WTC11 (cell line): ENCODE results near the gene DNM3. TPM values are rescaled to one million over a fixed set of nuclear protein-coding genes. Genes with fewer than 3 reads are reported as not detected.

Experiments used
- ATAC-seq: fragments of 200-7000 bp; cut with Tn5 transposase; 2 replicates; pipeline ENCODE4 v1.10.0; 2021; ENCODE audit warnings: mild to moderate bottlenecking, moderate library complexity
- CTCF ChIA-PET: fragments of 300-600 bp; sonication (Branson Sonifier 250); formaldehyde crosslinking; loops from one replicate; lab custom pipeline; 2021; ENCODE audit warnings: antibody characterized with exemption; lab: Charles Lee
- POLR2A ChIA-PET: fragments of 350-600 bp; sonication (Branson Sonifier 250); formaldehyde crosslinking; loops from one replicate; lab custom pipeline; 2021; ENCODE audit warnings: antibody characterized with exemption; lab: Charles Lee
- DNase-seq: peaks from one replicate; pipeline ENCODE4 v3.0.0; 2021; ENCODE audit warnings: low spot score
- H3K27ac Mint-ChIP-seq: 2 replicates; pipeline ENCODE4 v1.8.0; 2021; ENCODE audit warnings: mixed read lengths
- H3K27me3 Mint-ChIP-seq: 2 replicates; pipeline ENCODE4 v1.8.0; 2021; ENCODE audit warnings: low read depth, mild to moderate bottlenecking, moderate library complexity, mixed read lengths
- H3K36me3 Mint-ChIP-seq: 2 replicates; pipeline ENCODE4 v1.8.0; 2021; ENCODE audit warnings: mixed read lengths
- H3K4me1 Mint-ChIP-seq: 2 replicates; pipeline ENCODE4 v1.8.0; 2022; ENCODE audit warnings: mixed read lengths
- H3K4me3 Mint-ChIP-seq: 2 replicates; pipeline ENCODE4 v1.8.0; 2021; ENCODE audit warnings: mild to moderate bottlenecking, moderate library complexity, mixed read lengths
- H3K9me3 Mint-ChIP-seq: 2 replicates; pipeline ENCODE4 v1.8.0; 2021; ENCODE audit warnings: mixed read lengths
- ATF1 ChIP-seq: sonication (generic); formaldehyde crosslinking; IDR thresholded peaks from 2 replicates; pipeline ENCODE4 v1.8.1; 2023; ENCODE audit warnings: mild to moderate bottlenecking, moderate library complexity, missing genetic modification reagents
- ATF2 ChIP-seq: sonication (generic); formaldehyde crosslinking; IDR thresholded peaks from 2 replicates; pipeline ENCODE4 v1.8.1; 2022; ENCODE audit warnings: low read depth, missing genetic modification reagents, borderline replicate concordance
- CTCF ChIP-seq: fragments of 200-600 bp; IDR thresholded peaks from 2 replicates; pipeline ENCODE4 v1.8.0; 2022; ENCODE audit warnings: antibody characterized with exemption
- FOXK1 ChIP-seq: sonication (generic); formaldehyde crosslinking; IDR thresholded peaks from 2 replicates; pipeline ENCODE4 v1.8.0; 2022; ENCODE audit warnings: mild to moderate bottlenecking, moderate library complexity, missing genetic modification reagents
- GTF2I ChIP-seq: fragments of 250-450 bp; sonication (Bioruptor Pico); conservative IDR thresholded peaks from 2 replicates; pipeline ENCODE4 v1.4.0; 2021; ENCODE audit warnings: mild to moderate bottlenecking
- HMGA2 ChIP-seq: fragments of 250-450 bp; sonication (Bioruptor Pico); IDR thresholded peaks from 2 replicates; pipeline ENCODE4 v1.4.0; 2021; ENCODE audit warnings: mild to moderate bottlenecking, moderate library complexity
- HMGXB4 ChIP-seq: sonication (generic); formaldehyde crosslinking; IDR thresholded peaks from 2 replicates; pipeline ENCODE4 v1.8.1; 2023; ENCODE audit warnings: mild to moderate bottlenecking, moderate library complexity, missing genetic modification reagents
- KAT7 ChIP-seq: sonication (generic); formaldehyde crosslinking; IDR thresholded peaks from 2 replicates; pipeline ENCODE4 v1.8.1; 2023; ENCODE audit warnings: missing genetic modification reagents, mild to moderate bottlenecking, borderline replicate concordance
- MAX ChIP-seq: sonication (generic); formaldehyde crosslinking; IDR thresholded peaks from 2 replicates; pipeline ENCODE4 v1.8.0; 2022; ENCODE audit warnings: mild to moderate bottlenecking, missing genetic modification reagents
- MLX ChIP-seq: sonication (generic); formaldehyde crosslinking; IDR thresholded peaks from 2 replicates; pipeline ENCODE4 v1.8.1; 2023; ENCODE audit warnings: mild to moderate bottlenecking, missing genetic modification reagents, moderate library complexity
- MYBL2 ChIP-seq: sonication (generic); formaldehyde crosslinking; IDR thresholded peaks from 2 replicates; pipeline ENCODE4 v1.8.1; 2023; ENCODE audit warnings: mild to moderate bottlenecking, moderate library complexity, missing genetic modification reagents
- NFYB ChIP-seq: sonication (generic); formaldehyde crosslinking; conservative IDR thresholded peaks from 2 replicates; pipeline ENCODE4 v1.8.0; 2022; ENCODE audit warnings: low read depth, missing genetic modification reagents
- NR2C2 ChIP-seq: sonication (generic); formaldehyde crosslinking; IDR thresholded peaks from 2 replicates; pipeline ENCODE4 v1.8.0; 2022; ENCODE audit warnings: mild to moderate bottlenecking, missing genetic modification reagents
- OVOL2 ChIP-seq: fragments of 250-450 bp; sonication (Bioruptor Pico); IDR thresholded peaks from 2 replicates; pipeline ENCODE4 v1.9.0; 2021; ENCODE audit warnings: mild to moderate bottlenecking, borderline replicate concordance
- PRDM15 ChIP-seq: sonication (generic); formaldehyde crosslinking; IDR thresholded peaks from 2 replicates; pipeline ENCODE4 v1.8.0; 2022; ENCODE audit warnings: missing genetic modification reagents
- PRRX2 ChIP-seq: fragments of 250-450 bp; sonication (Bioruptor Pico); IDR thresholded peaks from 2 replicates; pipeline ENCODE4 v1.8.0; 2021; ENCODE audit warnings: mild to moderate bottlenecking
- SMAD4 ChIP-seq: sonication (generic); formaldehyde crosslinking; IDR thresholded peaks from 2 replicates; pipeline ENCODE4 v1.8.0; 2022; ENCODE audit warnings: mild to moderate bottlenecking, missing genetic modification reagents
- TEAD1 ChIP-seq: sonication (generic); formaldehyde crosslinking; IDR thresholded peaks from 2 replicates; pipeline ENCODE4 v1.8.0; 2022; ENCODE audit warnings: mild to moderate bottlenecking, missing genetic modification reagents
- ZNF138 ChIP-seq: sonication (generic); formaldehyde crosslinking; conservative IDR thresholded peaks from 2 replicates; pipeline ENCODE4 v1.8.1; 2022; ENCODE audit warnings: mild to moderate bottlenecking, moderate library complexity, missing genetic modification reagents
- ZNF232 ChIP-seq: sonication (generic); formaldehyde crosslinking; IDR thresholded peaks from 2 replicates; pipeline ENCODE4 v1.8.0; 2022; ENCODE audit warnings: mild to moderate bottlenecking, missing genetic modification reagents
- ZNF532 ChIP-seq: fragments of 250-450 bp; sonication (Bioruptor Pico); IDR thresholded peaks from 2 replicates; pipeline ENCODE4 v1.9.0; 2021; ENCODE audit warnings: mild to moderate bottlenecking, borderline replicate concordance
- total RNA-seq: library from RNA; stranded (reverse); gene quantifications from 3 replicates; pipeline ENCODE4 v1.2.3, GENCODE V29; 2021

DNM3 gene
- total RNA-seq, 1 experiment from 2014 or later: 1.9 TPM

- no peak for TF ChIP-seq PRDM15 (CRISPR knock-in tag)
- TF ChIP-seq MYBL2 (CRISPR knock-in tag): no peak
- no peak for TF ChIP-seq KAT7
- TF ChIP-seq HMGXB4: no peak
- TF ChIP-seq MLX (CRISPR knock-in tag): no peak
- no peak for TF ChIP-seq OVOL2 (CRISPR knock-in tag)
- TF ChIP-seq ZNF532 (CRISPR knock-in tag): no peak
- no peak for TF ChIP-seq ZNF138 (CRISPR knock-in tag)
- TF ChIP-seq NFYB (CRISPR knock-in tag): no peak
- TF ChIP-seq HMGA2: no peak
- TF ChIP-seq ATF2 (CRISPR knock-in tag): no peak
- no peak for TF ChIP-seq SMAD4 (CRISPR knock-in tag)
- no peak for TF ChIP-seq CTCF
These were observed 456.8 kb downstream of the DNM3 start (continued) for GRCh38 chr1:172298141-172298540.

- H3K9me3 Mint-ChIP-seq: peaks cover 41% of the 10 kb centered on the region
- peaks cover 28% of the 10 kb centered on the region for H3K36me3 Mint-ChIP-seq
- H3K27me3 Mint-ChIP-seq: no peaks in the 10 kb centered on the region; the same call in 1 of the 2 replicates
- ATAC-seq: no peak
- H3K4me3 Mint-ChIP-seq: no peak overlapping the region
- CTCF ChIA-PET: no interaction called here
- no peak for DNase-seq
- no peak overlapping the region for H3K27ac Mint-ChIP-seq
- no peaks in the 10 kb centered on the region for H3K4me1 Mint-ChIP-seq
- POLR2A ChIA-PET: no interaction called here
- TF ChIP-seq GTF2I (CRISPR knock-in tag) (no peak), OVOL2 (CRISPR knock-in tag) (no peak), ZNF232 (CRISPR knock-in tag) (no peak), FOXK1 (no peak), MLX (CRISPR knock-in tag) (no peak), SMAD4 (CRISPR knock-in tag) (no peak), PRRX2 (CRISPR knock-in tag) (no peak), TEAD1 (no peak), MAX (no peak), ATF1 (CRISPR knock-in tag) (no peak), NR2C2 (no peak)
These were observed 457.6 kb downstream of the DNM3 start for GRCh38 chr1:172298911-172299310.
